Ishikawa (cell line): ENCODE measurements around the gene ZFX.

Source experiments
- CEBPB ChIP-seq: IDR thresholded peaks from 2 replicates; pipeline ENCODE4 v1.6.1; 2012
- CREB1 ChIP-seq: IDR thresholded peaks from 2 replicates; pipeline ENCODE4 v1.6.1; 2012; ENCODE audit warnings: low read depth
- EGR1 ChIP-seq: IDR thresholded peaks from 2 replicates; pipeline ENCODE4 v1.6.1; 2012
- EP300 ChIP-seq: IDR thresholded peaks from 2 replicates; pipeline ENCODE4 v1.6.1; 2012; ENCODE audit warnings: borderline replicate concordance
- FOXM1 ChIP-seq: IDR thresholded peaks from 2 replicates; pipeline ENCODE4 v1.6.1; 2012; ENCODE audit warnings: low read depth, borderline replicate concordance
- MAX ChIP-seq: IDR thresholded peaks from 2 replicates; pipeline ENCODE4 v1.6.1; 2012
- NFIC ChIP-seq: IDR thresholded peaks from 2 replicates; pipeline ENCODE4 v1.6.1; 2012
- RAD21 ChIP-seq: IDR thresholded peaks from 2 replicates; pipeline ENCODE4 v1.6.1; 2012; ENCODE audit warnings: low read depth
- REST ChIP-seq: IDR thresholded peaks from 2 replicates; pipeline ENCODE4 v1.6.1; 2012; ENCODE audit warnings: low read depth, mild to moderate bottlenecking
- TAF1 ChIP-seq: IDR thresholded peaks from 2 replicates; pipeline ENCODE4 v1.6.1; 2012; ENCODE audit warnings: low read depth, mild to moderate bottlenecking
- TCF12 ChIP-seq: IDR thresholded peaks from 2 replicates; pipeline ENCODE4 v1.6.1; 2012; ENCODE audit warnings: low read depth
- TEAD4 ChIP-seq: IDR thresholded peaks from 2 replicates; pipeline ENCODE4 v1.6.1; 2012
- USF1 ChIP-seq: IDR thresholded peaks from 2 replicates; pipeline ENCODE4 v1.6.1; 2012
- YY1 ChIP-seq: IDR thresholded peaks from 2 replicates; pipeline ENCODE4 v1.6.1; 2012; ENCODE audit warnings: low read depth
- ZBTB7A ChIP-seq: IDR thresholded peaks from 2 replicates; pipeline ENCODE4 v1.6.1; 2012; ENCODE audit warnings: low read depth

ZFX gene

GRCh38 chrX:24229400-24229879 is 79.9 kb downstream of the ZFX start:
- no peak for TF ChIP-seq EP300
- TF ChIP-seq TAF1, result no peak
- no peak for TF ChIP-seq FOXM1
- TF ChIP-seq CREB1, result no peak
- TF ChIP-seq YY1, result no peak

- TF ChIP-seq REST, result no peak
- no peak for TF ChIP-seq EGR1
- TF ChIP-seq USF1, result no peak
- TF ChIP-seq NFIC, result no peak
- no peak for TF ChIP-seq TEAD4
- no peak for TF ChIP-seq TAF1
- no peak for TF ChIP-seq YY1
- no peak for TF ChIP-seq MAX
- TF ChIP-seq CREB1, result no peak
- TF ChIP-seq EP300, result no peak
- no peak for TF ChIP-seq FOXM1
- no peak for TF ChIP-seq ZBTB7A
- no peak for TF ChIP-seq RAD21
- no peak for TF ChIP-seq TCF12
- no peak for TF ChIP-seq CEBPB
Measured at GRCh38 chrX:24229976-24230375, 80.4 kb downstream of the ZFX start.

GRCh38 chrX:24231131-24231540 is 81.6 kb downstream of the ZFX start:
- TF ChIP-seq FOXM1 (no peak), REST (no peak), USF1 (no peak), ZBTB7A (no peak), MAX (no peak), YY1 (no peak), TCF12 (no peak), CEBPB (no peak), TEAD4 (no peak), TAF1 (no peak), EP300 (no peak), NFIC (no peak), EGR1 (no peak), RAD21 (no peak), CREB1 (no peak)

- no peak for TF ChIP-seq CREB1
- no peak for TF ChIP-seq NFIC
- TF ChIP-seq ZBTB7A, result no peak
- TF ChIP-seq EGR1, result no peak
- no peak for TF ChIP-seq TEAD4
- no peak for TF ChIP-seq FOXM1
- no peak for TF ChIP-seq EP300
- no peak for TF ChIP-seq CEBPB
- TF ChIP-seq MAX, result no peak
- no peak for TF ChIP-seq USF1
- no peak for TF ChIP-seq TAF1
- TF ChIP-seq YY1, result no peak
- TF ChIP-seq REST, result no peak
- TF ChIP-seq RAD21, result no peak
- no peak for TF ChIP-seq TCF12
Measured at GRCh38 chrX:24231641-24232179, 82.2 kb downstream of the ZFX start.
